Suprapubic skin (tissue), 3 donors: Measurements from ENCODE around the gene ABHD2.

Source experiments
- CTCF ChIP-seq, 2 donors: fragments of 200-600 bp in 1 of 2; fragments of 450-650 bp in 1 of 2; sonication (generic) in 1 of 2; IDR thresholded peaks; one replicate each; pipeline ENCODE4 v1.5.1; 2016 to 2019; ENCODE audit warnings: antibody characterized with exemption in 2 of 2, mild to moderate bottlenecking in 1 of 2, moderate library complexity in 1 of 2
- POLR2A ChIP-seq, 2 donors: fragments of 450-650 bp; IDR thresholded peaks; one replicate each; pipeline ENCODE4 v1.6.1; 2017; ENCODE audit warnings: antibody characterized with exemption in 2 of 2, mild to moderate bottlenecking in 2 of 2, moderate library complexity in 2 of 2

- TF ChIP-seq POLR2A (IDR thresholded peaks at IDR 0.05) (no peak), CTCF (IDR thresholded peaks at IDR 0.05) (no peak)
Measured at GRCh38 chr15:89155656-89156055, 67.4 kb downstream of the ABHD2 start.
